GM21786 (cell line): ENCODE data around the gene GMEB2.
"Not testable (repeated sequence)": the region's sequence is repeated elsewhere in the genome, so short reads cannot be mapped to it uniquely, and the experiment has no call there.

Experiments
- ATAC-seq: cut with Tn5 transposase; IDR thresholded peaks from one replicate; pipeline ENCODE4 v1.9.1; 2021; ENCODE audit not compliant: unreplicated experiment

GMEB2 gene

DNA sequence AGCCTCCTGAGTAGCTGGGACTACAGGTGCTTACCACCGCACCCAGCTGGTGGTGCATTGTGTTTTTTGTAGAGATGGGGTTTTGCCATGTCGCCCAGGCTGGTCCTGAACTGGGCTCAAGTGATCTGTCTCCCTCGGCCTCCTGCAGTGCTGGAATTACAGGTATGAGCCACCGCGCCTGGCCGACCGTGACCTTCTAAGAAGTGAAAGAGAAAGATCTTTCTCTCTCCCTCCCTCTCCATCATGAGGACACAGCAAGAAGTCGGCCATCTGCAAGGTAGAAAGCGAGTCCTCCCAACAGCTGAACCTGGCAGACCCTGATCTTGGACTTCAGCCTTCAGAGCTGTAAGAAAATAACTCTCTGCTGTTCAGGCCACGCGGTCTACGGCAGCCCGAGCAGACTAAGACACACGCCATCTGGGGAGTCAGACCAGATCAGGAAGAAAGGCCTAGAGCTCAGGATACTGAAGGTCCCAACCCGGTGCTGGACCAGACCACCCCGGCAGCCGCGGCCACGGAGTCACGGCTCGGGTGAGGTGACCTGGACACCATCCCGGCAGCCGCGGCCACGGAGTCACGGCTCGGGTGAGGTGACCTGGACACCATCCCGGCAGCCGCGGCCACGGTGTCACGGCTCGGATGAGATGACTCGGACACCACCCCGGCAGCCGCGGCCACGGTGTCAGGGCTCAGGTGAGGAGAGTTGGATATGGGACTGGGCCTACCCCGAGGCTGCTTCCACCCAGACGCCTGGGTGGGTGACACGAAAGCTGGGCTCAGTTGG is 9.6 kb downstream of the GMEB2 start:
- ATAC-seq = no peak

DNA sequence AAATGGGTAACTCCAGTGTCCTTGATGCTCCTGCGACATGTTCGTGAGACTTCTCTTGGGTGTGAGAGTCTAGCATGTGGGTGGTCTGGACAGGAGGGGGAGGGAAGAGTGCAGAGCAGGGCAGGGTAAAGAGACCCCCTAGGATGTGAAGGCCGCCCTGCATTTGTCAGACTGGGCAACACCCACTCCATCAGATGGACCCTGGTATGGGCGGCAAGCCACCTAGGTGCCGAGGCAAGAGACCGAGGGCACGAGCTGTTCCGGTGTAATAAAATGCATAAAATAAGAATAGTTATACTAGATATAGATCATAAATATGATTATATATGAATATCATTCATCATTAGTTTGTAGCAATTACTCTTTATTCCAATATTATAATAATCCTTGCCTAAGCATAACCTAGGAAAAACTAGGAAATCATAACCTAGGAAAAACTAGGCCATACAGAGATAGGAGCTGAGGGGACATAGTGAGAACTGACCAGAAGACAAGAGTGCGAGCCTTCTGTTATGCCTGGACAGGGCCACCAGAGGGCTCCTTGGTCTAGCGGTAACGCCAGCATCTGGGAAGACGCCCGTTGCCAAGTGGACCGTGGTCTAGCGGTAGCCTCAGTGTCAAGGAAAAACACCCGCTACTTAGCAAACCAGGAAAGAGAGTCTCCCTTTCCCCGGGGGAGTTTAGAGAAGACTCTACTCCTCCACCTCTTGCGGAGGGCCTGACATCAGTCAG is 12.9 kb downstream of the GMEB2 start:
- ATAC-seq = not testable (repeated sequence)

DNA sequence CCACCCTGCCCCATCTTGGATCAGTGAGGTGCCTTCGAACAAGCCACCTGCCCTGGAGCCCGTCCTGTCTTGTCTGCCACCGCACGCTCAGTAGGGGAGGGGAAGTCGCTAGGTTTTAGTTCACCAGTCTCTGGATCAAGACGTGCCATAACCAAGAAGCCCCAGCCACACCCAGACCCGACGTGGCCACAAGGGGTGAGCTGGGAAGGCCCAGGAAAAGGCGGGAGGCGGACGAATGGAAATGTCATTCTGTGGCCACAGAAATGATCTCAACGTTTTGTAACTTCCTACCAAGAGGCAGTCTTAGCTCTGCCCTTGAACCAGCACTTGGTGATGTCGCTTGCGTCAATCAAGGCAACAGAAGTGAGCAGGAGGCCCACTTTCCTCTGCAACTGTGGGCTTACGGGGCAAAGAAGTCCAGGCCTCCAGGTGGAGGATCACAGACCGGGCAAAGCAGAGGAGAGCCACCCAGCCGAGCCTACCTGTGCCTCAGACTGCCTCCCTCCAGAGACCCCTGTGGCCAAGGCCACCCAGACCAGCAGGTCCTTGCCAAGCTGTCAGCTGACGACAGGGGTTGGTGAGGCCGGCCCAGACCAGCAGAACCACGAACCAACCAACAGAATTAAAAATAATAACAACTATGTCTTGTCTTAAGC is 14.5 kb downstream of the GMEB2 start:
- no peak for ATAC-seq

DNA sequence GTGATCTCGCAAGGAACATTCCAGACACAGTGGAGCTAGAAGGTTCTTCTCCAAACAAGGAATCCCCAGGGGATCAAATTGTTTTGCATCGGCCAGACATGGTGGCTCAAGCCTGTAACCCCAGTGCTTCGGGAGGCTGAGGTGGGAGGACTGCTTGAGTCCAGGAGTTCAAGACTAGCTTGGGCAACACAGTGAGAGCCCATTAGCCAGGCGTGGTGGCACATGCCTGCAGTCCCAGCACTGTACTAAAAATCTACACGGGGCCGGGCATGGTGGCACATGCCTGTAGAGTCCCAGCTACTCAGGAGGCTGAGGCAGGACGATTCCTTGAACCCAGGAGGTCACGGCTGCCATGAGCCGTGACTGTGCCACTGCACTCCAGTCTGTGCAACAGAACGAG is 15.3 kb downstream of the GMEB2 start:
- ATAC-seq = no peak

DNA sequence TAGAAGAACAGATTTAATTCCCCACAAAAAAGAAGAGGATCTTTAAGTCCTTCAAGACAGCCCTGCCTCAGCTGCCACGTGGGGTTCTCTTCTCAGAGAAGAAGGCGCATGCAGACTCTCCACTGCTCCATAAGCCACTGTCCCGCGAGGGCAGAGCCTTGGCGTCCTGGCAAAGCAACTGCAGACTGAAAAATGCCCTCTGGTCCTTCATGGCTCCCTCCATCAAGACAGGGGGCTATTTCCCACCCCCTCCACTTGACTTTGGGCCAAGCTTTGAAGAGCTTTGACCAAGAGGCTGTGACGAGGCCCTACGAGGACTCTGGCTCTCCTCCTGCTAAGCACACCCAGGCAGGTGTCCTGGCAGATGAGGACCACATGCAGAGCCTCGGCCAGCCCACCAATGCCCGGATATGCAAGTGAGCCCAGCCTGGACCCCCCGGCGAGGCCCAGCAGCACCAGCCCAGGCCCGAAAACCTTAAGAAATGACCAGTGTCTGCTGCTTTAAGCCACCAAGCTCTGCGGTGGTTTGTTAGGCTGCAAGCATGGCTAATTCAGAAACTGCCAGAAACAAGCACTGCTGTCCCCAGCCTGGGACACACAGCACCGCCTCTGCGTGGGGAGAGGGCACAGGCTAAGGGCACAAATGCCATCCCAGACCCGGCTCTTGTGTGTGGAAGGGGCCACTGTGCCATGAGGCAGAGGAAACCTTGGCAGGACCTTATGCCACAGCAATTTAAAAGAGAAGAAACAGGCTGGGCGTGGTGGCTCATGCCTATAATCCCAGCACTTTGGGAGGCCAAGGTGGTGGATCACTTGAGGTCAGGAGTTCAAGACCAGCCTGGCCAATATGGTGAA is 16.1 kb downstream of the GMEB2 start:
- no peak for ATAC-seq

DNA sequence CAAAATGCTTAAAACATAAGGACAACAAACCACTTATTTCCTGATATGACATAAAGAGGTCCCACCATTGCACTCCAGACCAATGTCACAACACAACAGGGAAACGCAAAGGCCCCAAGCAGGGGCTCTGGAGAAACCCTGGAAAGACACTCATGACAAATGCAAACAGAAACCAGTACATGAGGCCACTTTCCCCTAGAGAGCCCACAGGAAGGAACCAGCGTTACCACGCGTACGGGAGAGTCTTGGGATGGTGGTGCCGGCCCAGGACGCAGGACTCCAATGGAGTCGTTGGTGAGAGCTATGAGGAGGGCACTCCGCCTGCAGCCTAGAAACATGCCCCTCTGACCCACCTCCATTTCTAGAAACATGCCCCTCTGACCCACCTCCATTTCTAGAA is 20.2 kb downstream of the GMEB2 start:
- no peak for ATAC-seq

DNA sequence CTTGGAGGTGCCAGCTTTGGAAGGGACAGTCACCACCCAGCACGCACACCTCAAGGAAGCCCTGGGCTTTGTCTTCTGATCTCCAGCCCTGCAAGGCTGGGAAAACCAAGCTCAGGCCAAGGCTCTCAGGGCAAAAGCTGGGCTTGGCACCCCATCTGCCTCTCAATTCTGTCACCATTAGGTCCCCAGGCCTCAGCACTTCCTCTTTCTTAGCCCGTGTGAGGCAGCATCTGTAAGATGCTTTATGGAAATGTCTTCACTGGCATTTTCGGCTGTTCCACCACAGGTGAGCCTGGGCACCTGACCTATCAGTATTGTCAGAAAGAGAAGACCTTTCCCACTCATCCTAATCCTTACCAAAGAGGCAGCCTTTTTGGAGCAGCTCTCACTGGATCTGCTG is 24.6 kb downstream of the GMEB2 start:
- no peak for ATAC-seq

DNA sequence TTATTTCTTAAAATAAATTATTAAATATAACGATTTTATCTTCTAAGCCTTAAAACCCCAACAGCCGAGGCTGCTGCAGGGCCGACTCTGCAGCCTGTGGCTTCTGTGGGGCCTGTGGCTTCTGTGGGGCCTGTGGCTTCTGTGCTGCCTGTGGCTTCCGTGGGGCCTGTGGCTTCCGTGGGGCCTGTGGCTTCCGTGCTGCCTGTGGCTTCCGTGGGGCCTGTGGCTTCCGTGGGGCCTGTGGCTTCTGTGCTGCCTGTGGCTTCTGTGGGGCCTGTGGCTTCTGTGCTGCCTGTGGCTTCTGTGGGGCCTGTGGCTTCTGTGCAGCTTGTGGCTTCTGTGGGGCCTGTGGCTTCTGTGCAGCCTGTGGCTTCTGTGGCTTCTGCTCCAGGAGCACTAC is 25.2 kb downstream of the GMEB2 start:
- not testable (repeated sequence) for ATAC-seq

GRCh38 chr20:63599396-63600050 is 27.4 kb downstream of the GMEB2 start:
- no peak for ATAC-seq

GRCh38 chr20:63598479-63599395 is 28.2 kb downstream of the GMEB2 start:
- no peak for ATAC-seq

- ATAC-seq = no peak
Observed at GRCh38 chr20:63597651-63598478, 29.0 kb downstream of the GMEB2 start.

DNA sequence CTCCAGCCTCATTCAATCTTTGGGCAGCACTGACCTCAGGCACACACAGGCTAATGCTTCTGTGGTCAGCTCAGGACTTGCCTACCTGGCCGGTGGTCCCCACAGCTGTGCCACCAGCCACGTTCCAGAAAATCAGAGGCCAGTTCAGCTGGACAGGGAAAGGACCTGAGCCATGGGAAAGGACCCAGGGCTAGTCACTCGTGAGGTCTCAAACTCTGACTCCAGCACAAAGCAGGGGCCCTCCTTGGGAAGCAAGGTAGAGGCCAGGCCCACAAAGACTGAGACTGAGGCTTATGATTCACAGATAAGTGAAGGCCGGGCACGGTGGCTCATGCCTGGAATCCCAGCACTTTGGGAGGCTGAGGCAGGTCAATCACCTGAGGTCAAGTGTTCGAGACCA is 30.5 kb downstream of the GMEB2 start:
- no peak for ATAC-seq

DNA sequence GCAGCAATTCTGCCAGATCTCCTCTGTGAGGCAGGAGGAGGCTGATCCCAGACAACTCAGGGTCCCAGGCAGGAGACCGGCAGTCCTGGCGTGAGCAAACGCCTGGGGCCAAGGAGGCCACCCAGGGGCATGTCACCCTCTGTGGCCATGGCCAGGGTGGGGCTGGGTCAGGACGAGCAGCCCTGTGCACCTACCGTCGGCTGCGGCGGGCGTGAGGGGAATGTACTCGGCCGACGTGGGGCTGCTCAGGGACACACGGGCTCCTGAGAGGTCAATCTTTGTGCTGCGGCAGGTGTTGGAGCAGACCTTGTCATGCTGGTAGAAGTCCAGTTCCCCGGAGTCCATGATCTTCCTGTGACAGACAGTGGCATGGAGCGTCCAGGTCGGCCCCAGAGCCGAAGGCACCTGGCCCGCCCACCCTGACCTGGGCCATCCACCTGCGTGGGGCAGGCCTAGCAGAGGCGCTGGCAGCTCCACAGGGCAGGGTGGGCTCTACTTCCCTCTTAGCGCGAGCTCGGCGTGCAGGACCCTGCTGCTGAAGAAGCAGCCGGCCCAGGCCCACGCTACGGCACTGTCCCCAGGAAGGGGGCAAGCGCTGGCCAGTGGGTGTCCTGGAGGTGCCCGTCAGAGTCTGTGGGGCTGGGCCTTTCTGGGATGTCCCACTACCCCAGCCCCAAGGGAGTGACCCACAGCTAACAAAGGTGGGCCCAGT is 31.3 kb downstream of the GMEB2 start:
- no peak for ATAC-seq

DNA sequence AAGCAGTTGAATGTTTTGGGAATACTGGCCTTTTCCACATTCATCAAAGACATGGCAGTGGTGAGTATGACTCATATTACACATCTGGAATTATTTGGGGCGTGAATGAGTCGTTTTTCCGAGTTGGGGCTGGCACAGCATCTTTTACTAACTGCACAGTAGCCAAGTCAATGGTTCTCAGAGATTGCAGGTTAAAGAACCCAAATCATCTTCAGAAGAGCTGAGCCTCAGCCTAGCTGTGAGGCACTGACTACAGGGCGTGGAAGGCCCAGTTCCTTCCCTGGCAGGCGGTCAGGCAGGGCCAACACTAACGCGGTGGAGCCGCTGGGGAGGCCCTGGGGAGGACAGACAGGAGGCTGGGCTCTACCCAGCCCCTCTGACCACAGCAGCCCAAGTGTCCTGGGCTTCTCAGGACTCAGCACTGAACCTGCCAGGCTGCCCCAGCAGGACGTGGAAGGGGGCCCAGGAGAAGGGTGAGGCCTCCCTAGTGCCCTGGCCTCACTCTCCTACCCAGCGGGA is 32.8 kb downstream of the GMEB2 start:
- no peak for ATAC-seq

GRCh38 chr20:63592661-63593060 is 34.2 kb downstream of the GMEB2 start:
- no peak for ATAC-seq

DNA sequence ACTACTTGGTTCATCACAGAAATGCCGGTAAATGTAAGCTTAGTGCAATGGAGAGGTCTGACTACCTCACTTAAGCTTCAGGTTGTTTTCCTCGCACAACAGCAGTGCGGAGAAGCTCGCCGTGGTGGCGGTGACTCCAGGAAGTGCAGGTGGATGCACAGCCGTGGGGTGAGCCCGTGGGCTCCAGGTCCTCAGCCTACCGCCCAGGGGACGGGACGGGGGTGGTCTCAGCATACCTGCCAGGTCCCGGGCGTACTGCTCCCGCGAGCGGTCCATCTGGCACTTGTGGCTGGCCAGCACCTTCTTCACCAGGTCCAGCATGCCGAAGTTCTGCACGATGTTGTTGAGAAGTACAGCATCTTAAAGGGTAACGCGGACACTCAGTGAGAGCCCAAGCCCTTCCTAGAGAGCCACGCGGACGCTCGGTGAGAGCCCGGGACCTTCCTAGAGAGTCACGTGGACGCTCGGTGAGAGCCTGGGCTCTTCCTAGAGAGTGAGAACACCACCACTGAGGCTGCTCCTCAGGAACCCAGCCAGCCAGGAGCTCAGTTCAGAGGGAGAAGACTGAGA is 35.0 kb downstream of the GMEB2 start:
- ATAC-seq = no peak

DNA sequence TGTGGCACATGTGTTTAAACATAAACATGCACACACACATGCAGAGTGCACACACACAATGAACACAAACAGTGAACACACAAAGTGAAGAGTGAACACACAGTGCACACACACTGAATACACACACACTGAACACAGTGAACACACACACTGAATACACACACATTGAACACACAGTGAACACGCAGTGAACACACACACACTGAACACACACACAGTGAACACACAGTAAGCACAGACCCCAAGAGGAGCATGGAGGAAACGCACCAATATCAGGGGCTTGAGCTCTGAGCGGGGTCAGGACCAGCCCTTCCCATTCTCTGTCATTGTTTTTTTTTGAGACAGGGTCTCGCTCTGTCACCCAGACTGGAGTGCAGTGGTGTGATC is 35.8 kb downstream of the GMEB2 start:
- ATAC-seq = no peak
